IPS DF 4.7 (cell line): ENCODE measurements around the gene AMH.

Source experiments
- DNase-seq: peaks from one replicate; pipeline ENCODE4 v3.0.0-alpha.2; 2013; ENCODE audit warnings: low spot score; ENCODE audit errors: extremely low read depth

Gene AMH

GRCh38 chr19:2221250-2221831 lies 27.8 kb upstream of the AMH start:
- DNase-seq = no peak

GRCh38 chr19:2221918-2222317 lies 27.2 kb upstream of the AMH start:
- no peak for DNase-seq

GRCh38 chr19:2223391-2223790 lies 25.7 kb upstream of the AMH start:
- DNase-seq = no peak

GRCh38 chr19:2223959-2224358 lies 25.2 kb upstream of the AMH start:
- DNase-seq = no peak

GRCh38 chr19:2224754-2225349 lies 24.3 kb upstream of the AMH start:
- DNase-seq = no peak

- DNase-seq = no peak
These were observed 23.6 kb upstream of the AMH start for GRCh38 chr19:2225415-2226050.

- DNase-seq = no peak
These were observed 22.9 kb upstream of the AMH start for GRCh38 chr19:2226051-2226839.

- no peak for DNase-seq
These were observed 22.2 kb upstream of the AMH start for GRCh38 chr19:2226840-2227360.

GRCh38 chr19:2227415-2228156 lies 21.5 kb upstream of the AMH start:
- no peak for DNase-seq

- DNase-seq = no peak
These were observed 20.7 kb upstream of the AMH start for GRCh38 chr19:2228157-2229030.

- DNase-seq = no peak
These were observed 19.8 kb upstream of the AMH start for GRCh38 chr19:2229103-2230032.

- no peak for DNase-seq
These were observed 19.0 kb upstream of the AMH start for GRCh38 chr19:2230033-2230531.

GRCh38 chr19:2230807-2231533 lies 18.2 kb upstream of the AMH start:
- no peak for DNase-seq

- no peak for DNase-seq
These were observed 17.4 kb upstream of the AMH start for GRCh38 chr19:2231621-2232221.

GRCh38 chr19:2232286-2233151 lies 16.6 kb upstream of the AMH start:
- DNase-seq = no peak

GRCh38 chr19:2233601-2234280 lies 15.4 kb upstream of the AMH start:
- no peak for DNase-seq
